HG02884 (cell line): ENCODE results near the gene FBXW7.

ENCODE experiments used
- ATAC-seq: cut with Tn5 transposase; IDR thresholded peaks from one replicate; pipeline ENCODE4 v1.9.1; 2021; ENCODE audit warnings: mild to moderate bottlenecking, moderate library complexity; ENCODE audit not compliant: unreplicated experiment

FBXW7 gene

DNA sequence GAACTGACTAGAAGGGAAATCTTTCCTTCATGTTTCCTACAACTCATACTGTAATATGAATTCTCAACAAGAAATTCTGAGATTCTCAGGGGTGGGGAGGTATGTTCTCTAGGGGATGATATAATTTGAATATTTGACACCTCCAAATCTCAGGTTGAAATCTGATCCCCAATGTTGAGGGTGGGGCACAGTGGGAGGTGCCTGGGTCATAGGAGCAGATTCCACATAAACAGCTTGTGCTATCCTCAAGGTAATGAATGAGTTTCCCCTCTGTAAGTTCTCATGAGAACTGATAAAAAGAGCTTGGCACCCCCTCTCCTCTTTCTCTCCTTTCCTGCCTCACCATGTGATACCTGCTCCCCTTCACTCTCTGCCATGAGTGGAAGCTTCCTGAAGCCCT is 21.5 kb downstream of the FBXW7 start:
- ATAC-seq: no peak

DNA sequence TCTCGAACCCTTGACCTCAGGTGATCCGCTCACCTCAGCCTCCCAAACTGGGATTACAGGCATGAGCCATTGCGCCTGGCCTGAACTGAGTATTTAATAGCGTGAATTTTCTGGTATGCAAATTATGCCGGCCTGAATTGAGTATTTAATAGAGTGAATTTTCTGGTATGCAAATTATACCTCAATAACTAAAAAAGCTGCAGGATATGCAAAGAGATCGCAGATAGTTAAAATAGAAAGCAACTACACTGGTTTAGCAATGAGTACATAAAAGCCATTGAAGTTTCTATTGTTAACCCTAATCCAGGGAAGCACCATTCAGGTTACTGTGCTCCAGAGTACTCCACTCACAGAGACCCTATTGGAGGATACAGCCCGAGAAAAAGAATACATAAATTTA is 22.8 kb downstream of the FBXW7 start:
- ATAC-seq: no peak

DNA sequence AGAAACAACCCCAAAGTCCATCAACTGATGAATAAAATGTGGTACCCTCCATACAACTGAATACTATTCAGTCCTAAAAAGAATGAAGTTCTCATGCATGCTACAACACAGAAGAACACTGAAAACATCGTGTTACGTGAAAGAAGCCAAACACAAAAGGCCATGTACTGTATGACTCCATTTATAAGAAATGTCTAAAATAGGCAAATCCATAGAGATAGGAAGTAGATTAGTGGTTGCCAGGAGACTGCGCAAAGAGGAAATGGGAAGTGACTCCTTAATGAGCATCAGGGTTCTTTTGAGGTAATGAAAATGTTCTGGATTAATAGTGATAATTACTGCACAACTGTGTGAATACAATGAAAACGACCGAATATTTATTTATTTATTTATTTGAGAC is 23.4 kb downstream of the FBXW7 start:
- no peak for ATAC-seq

- no peak for ATAC-seq
Measured at GRCh38 chr4:152510349-152511147, 25.3 kb downstream of the FBXW7 start.

- peak; percentile 44 for ATAC-seq
Measured at GRCh38 chr4:152509595-152510225, 26.2 kb downstream of the FBXW7 start.

DNA sequence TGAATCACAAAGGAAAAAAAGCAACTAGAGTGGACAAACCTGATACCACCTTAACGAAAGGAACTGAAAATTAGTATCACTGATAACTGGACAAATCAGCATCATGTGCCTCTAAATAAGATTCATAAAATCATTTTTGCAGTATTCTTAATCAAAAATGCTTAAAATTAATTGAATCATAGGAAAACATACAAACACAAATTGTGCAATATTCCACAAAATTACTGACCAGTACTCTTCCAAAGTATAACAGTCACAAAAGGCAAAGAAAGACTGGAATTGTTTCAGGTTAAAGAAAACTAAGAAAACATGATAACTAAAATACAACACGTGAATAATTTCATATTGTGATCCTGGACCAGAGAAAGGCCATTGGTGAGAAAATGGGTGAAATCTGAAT is 27.1 kb downstream of the FBXW7 start:
- ATAC-seq: no peak

DNA sequence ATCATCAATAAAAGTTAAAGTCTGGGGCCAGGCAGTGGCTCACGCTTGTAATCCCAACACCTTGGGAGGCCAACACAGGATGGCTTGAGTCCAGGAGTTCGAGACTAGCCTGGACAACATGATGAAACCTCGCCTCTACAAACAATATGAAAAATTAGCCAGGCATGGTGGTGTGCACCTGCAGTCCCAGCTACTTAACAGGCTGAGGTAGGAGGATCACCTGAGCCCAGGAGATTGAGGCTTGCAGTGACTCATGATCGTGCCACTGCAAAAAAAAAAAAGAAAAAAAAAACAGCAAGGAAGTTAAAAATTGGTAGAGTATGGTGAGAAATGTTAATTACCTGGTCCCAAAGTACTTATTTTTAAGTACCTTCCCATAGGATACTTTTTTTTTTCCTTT is 27.5 kb downstream of the FBXW7 start:
- no peak for ATAC-seq

- no peak for ATAC-seq
Measured at GRCh38 chr4:152503653-152504290, 32.1 kb downstream of the FBXW7 start.

GRCh38 chr4:152501846-152502536 is 33.9 kb downstream of the FBXW7 start:
- ATAC-seq: no peak

- peak; percentile 43 for ATAC-seq
Measured at GRCh38 chr4:152500800-152501434, 35.0 kb downstream of the FBXW7 start.

DNA sequence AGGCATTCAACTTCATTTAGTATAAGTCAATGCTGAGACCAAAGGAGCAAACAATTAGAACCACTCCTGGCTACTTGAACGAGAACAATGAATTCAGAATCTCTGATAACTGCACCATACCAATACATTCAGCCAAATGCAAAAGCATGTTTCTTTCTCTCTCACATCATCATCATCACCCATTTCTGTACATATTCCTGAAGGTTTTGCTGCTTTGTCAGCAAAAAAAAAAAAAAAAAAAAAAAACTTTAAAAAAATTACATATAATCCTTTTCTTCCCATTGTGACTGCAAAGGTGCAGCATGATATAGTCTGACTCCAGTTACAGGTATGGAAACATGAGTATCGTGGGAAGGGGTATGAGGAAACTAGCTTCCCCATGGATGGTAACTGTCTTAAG is 35.6 kb downstream of the FBXW7 start:
- ATAC-seq: no peak

GRCh38 chr4:152499344-152499743 is 36.5 kb downstream of the FBXW7 start:
- no peak for ATAC-seq

GRCh38 chr4:152494020-152494419 is 41.9 kb downstream of the FBXW7 start:
- no peak for ATAC-seq

DNA sequence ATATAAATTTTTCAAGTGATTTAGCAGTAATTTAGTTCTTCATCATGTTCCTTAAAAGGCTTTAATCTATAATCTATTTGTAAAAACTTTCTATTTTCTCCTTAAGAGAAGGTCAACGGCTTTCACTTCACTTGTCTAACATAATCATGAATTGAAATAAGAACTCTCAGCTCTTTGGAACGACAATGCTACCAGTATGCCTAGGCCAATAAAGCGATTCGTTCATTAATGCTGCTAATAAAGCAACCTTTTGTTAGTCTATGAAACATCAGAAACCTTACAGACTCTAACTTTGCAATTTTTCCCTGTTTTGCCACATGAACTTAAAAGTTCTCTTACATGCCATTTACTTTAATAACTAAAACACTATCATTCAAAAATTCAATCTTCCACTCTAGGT is 47.6 kb downstream of the FBXW7 start:
- ATAC-seq: no peak

- ATAC-seq: no peak
Measured at GRCh38 chr4:152486429-152487389, 49.2 kb downstream of the FBXW7 start.

DNA sequence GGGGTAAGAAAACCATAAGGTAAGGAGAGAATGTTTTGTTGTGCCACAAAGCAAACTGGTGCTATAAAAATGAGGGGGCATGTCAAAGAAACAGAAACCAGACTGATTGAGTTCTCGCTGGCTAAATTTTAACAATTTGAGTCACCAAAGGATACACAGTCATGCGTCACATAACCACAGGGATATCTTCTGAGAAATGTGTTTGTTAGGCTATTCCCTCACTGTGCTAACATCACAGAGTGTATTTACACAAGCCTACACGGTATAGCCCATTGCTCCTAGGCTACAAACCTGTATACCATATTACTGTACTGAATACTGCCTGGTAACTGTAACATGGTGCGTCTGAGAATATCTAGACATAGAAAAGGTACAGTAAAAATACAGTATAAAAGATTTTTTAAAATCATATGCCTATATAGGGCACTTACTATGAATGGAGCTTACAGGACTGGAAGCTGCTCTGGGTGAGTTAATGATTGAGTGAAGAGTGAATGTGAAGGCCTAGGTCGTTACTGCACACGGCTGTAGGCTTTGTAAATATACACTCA is 50.1 kb downstream of the FBXW7 start:
- peak; percentile 97 for ATAC-seq

DNA sequence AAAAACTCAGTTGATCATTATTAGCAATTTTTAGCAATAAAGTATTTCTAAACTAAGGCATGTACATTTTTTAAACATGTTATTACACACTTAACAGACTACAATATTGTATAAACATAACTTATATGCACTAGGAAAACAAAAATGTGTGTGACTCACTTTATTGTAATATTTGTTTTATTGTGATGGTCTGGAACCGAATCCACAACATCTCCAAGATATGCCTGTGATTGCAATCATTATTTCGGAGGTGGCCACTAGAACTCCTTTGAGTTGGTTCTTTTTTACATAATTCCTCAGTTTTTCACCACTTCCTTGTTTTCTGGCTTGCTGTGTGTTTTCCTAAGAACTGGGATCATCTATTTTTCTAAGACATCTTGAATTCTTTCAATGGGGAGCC is 53.7 kb downstream of the FBXW7 start:
- ATAC-seq: no peak

- ATAC-seq: no peak
Measured at GRCh38 chr4:152480901-152481300, 55.0 kb downstream of the FBXW7 start.

DNA sequence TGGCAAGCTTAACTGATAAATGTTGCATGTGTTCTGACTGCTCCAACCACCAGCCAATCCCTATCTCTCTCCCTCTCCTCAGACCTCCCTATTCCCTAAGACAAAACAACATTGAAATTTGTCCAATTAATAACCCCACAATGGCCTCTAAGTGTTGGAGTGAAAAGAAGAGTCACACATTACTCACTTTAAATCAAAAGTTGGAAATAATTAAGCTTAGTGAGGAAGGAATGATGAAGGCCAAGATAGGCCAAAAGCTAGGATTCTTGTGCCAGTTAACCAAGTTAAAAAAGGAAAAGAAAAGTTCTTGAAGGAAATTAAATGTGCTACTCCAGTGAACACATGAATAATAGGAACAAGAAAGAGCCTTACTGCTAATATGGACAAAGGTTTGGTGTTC is 55.6 kb downstream of the FBXW7 start:
- no peak for ATAC-seq
